PFSK-1 (cell line): ENCODE data around the gene SCN10A.

Experiments
- SIN3A ChIP-seq: IDR thresholded peaks from 2 replicates; pipeline ENCODE4 v1.6.1; 2012; ENCODE audit warnings: mild to moderate bottlenecking, low read length, moderate library complexity, borderline replicate concordance; ENCODE audit not compliant: insufficient read depth
- TF ChIP-seq, protein P1 (sequence below), 2 experiments: IDR thresholded peaks; 2 replicates each; pipeline versions ENCODE4 v1.6.1 to v1.8.0; 2011 to 2012; ENCODE audit warnings: low read depth in 2 of 2, low read length in 2 of 2, control low read depth in 1 of 2, inconsistent platforms in 1 of 2, mild to moderate bottlenecking in 1 of 2, moderate library complexity in 1 of 2; ENCODE audit not compliant: insufficient read depth in 1 of 2

DNA sequence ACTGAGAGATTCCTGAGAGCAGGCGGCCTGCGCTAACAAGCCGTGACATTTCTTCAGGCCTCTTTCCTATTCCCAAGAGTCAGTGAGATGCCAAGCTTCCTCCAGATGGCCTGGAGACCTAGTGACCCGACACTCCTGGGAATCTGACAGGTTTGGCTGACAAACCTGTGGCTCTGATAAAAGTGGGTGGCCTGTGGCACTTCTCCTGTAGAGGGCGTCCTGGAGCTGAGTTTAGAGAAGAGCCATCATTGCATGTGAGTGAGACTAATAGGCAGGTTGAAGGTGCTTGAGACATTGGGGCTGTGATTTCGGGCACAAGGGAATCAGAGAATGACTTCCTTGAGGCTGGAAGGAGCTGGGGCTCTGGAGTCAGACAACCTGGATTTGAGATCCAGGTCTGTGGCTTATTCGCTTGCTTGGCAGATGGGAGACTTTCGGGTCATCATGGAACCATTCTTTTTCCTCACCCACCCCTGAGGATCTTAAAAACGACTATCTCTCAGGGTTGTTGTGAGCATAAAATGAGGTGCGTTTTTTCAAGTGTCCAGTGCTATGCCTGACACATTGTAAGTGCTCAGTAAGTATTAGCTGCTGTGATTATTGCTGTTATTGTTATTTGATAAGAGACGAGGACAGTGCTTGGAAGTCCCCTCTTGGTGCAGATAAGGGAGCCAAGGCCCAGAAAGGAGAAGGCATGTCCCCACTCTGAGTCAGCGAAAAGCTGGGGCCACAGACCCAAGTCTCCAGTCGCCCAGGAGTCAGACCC lies 77.2 kb downstream of the SCN10A start:
- TF ChIP-seq, protein P1, sequence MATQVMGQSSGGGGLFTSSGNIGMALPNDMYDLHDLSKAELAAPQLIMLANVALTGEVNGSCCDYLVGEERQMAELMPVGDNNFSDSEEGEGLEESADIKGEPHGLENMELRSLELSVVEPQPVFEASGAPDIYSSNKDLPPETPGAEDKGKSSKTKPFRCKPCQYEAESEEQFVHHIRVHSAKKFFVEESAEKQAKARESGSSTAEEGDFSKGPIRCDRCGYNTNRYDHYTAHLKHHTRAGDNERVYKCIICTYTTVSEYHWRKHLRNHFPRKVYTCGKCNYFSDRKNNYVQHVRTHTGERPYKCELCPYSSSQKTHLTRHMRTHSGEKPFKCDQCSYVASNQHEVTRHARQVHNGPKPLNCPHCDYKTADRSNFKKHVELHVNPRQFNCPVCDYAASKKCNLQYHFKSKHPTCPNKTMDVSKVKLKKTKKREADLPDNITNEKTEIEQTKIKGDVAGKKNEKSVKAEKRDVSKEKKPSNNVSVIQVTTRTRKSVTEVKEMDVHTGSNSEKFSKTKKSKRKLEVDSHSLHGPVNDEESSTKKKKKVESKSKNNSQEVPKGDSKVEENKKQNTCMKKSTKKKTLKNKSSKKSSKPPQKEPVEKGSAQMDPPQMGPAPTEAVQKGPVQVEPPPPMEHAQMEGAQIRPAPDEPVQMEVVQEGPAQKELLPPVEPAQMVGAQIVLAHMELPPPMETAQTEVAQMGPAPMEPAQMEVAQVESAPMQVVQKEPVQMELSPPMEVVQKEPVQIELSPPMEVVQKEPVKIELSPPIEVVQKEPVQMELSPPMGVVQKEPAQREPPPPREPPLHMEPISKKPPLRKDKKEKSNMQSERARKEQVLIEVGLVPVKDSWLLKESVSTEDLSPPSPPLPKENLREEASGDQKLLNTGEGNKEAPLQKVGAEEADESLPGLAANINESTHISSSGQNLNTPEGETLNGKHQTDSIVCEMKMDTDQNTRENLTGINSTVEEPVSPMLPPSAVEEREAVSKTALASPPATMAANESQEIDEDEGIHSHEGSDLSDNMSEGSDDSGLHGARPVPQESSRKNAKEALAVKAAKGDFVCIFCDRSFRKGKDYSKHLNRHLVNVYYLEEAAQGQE (IDR thresholded peaks at IDR 0.05; ENCODE audit: insufficient read depth in 1 of 2, low read depth in 2 of 2, low read length in 2 of 2), result no peak
- no peak for TF ChIP-seq SIN3A
